IMR-90 (cell line): ENCODE data around the gene OPCML. TPM values are rescaled to one million over a fixed set of nuclear protein-coding genes. Genes with fewer than 3 reads are reported as not detected.

Source experiments
- ATAC-seq: fragments of 200-7000 bp; cut with Tn5 transposase; 2 replicates; pipeline ENCODE4 v1.9.1; 2020; ENCODE audit warnings: low read depth, mild to moderate bottlenecking, moderate library complexity
- BruUV-seq: library from RNA; stranded (reverse); fragments of 400-500 nt; replicated peaks from 2 replicates; lab custom pipeline; 2021; lab: Mats Ljungman, UMichigan
- CTCF ChIA-PET: fragments of 300-600 bp; formaldehyde crosslinking; extraction: SDS; loops from one replicate; lab custom pipeline; 2021; ENCODE audit warnings: antibody characterized with exemption; lab: Yijun Ruan, JAX
- POLR2A ChIA-PET: fragments of 300-600 bp; sonication (Branson Sonifier 250); formaldehyde crosslinking; loops from one replicate; lab custom pipeline; 2022; ENCODE audit warnings: antibody characterized with exemption; ENCODE audit not compliant: unreplicated experiment; lab: Charles Lee
- DNase-seq: peaks from one replicate; pipeline ENCODE4 v3.0.0; 2013
- H2AFZ ChIP-seq: replicated peaks from 2 replicates; pipeline ENCODE3; 2013; ENCODE audit warnings: low read length, mild to moderate bottlenecking; ENCODE audit not compliant: poor library complexity
- H2AK5ac ChIP-seq: 2 replicates; pipeline ENCODE4 v1.6.1; 2013; ENCODE audit warnings: low read depth, low read length, inconsistent platforms
- H2AK9ac ChIP-seq: replicated peaks from 2 replicates; pipeline ENCODE3; 2013; ENCODE audit warnings: mild to moderate bottlenecking, low read depth, low read length, moderate library complexity; ENCODE audit not compliant: poor library complexity
- H2BK120ac ChIP-seq: 2 replicates; pipeline ENCODE4 v1.6.1; 2013; ENCODE audit warnings: low read depth, low read length, inconsistent platforms
- H2BK15ac ChIP-seq: 3 replicates; pipeline ENCODE4 v1.6.1; 2013; ENCODE audit warnings: low read depth, low read length, inconsistent platforms
- H2BK20ac ChIP-seq: 2 replicates; pipeline ENCODE4 v1.6.1; 2013; ENCODE audit warnings: low read depth, mild to moderate bottlenecking, inconsistent platforms, low read length, moderate library complexity
- H2BK5ac ChIP-seq: 2 replicates; pipeline ENCODE4 v1.6.1; 2013; ENCODE audit warnings: mild to moderate bottlenecking, low read depth, low read length, inconsistent platforms; ENCODE audit not compliant: poor library complexity, severe bottlenecking
- H3K14ac ChIP-seq: replicated peaks from 2 replicates; pipeline ENCODE4 v1.6.1; 2013; ENCODE audit warnings: low read depth, low read length, inconsistent platforms
- H3K18ac ChIP-seq: 2 replicates; pipeline ENCODE4 v1.6.1; 2013; ENCODE audit warnings: low read depth, low read length, control low read depth
- H3K23ac ChIP-seq: 2 replicates; pipeline ENCODE4 v1.6.1; 2013; ENCODE audit warnings: low read depth, low read length, inconsistent platforms
- H3K27ac ChIP-seq: 2 replicates; pipeline ENCODE4 v1.5.1; 2013; ENCODE audit warnings: mild to moderate bottlenecking, control low read depth, low read length; ENCODE audit not compliant: insufficient read depth
- H3K27me3 ChIP-seq: 2 replicates; pipeline ENCODE4 v1.6.1; 2013; ENCODE audit warnings: low read length; ENCODE audit not compliant: control insufficient read depth, insufficient read depth
- H3K36me3 ChIP-seq: 2 replicates; pipeline ENCODE4 v1.6.1; 2013; ENCODE audit warnings: low read length, mixed read lengths; ENCODE audit not compliant: control insufficient read depth, insufficient read depth
- H3K4ac ChIP-seq: 2 replicates; pipeline ENCODE4 v1.6.1; 2013; ENCODE audit warnings: low read depth, low read length, inconsistent platforms
- H3K4me1 ChIP-seq: 2 replicates; pipeline ENCODE4 v1.6.1; 2013; ENCODE audit warnings: low read length, mixed read lengths; ENCODE audit not compliant: control insufficient read depth, insufficient read depth
- H3K4me2 ChIP-seq: 2 replicates; pipeline ENCODE4 v1.6.1; 2013; ENCODE audit warnings: low read depth, mild to moderate bottlenecking, control low read depth, low read length, moderate library complexity
- H3K4me3 ChIP-seq: 2 replicates; pipeline ENCODE4 v1.5.1; 2013; ENCODE audit warnings: low read depth, mild to moderate bottlenecking, control low read depth, low read length, moderate library complexity; ENCODE audit not compliant: insufficient read depth
- H3K56ac ChIP-seq: 2 replicates; pipeline ENCODE4 v1.6.1; 2013; ENCODE audit warnings: low read length, inconsistent platforms; ENCODE audit not compliant: insufficient read depth; ENCODE audit errors: extremely low read depth
- H3K79me1 ChIP-seq, 2 experiments: 2 replicates each; pipeline ENCODE4 v1.6.1; 2013; ENCODE audit warnings: low read length in 2 of 2, inconsistent platforms in 1 of 2, low read depth in 1 of 2
- H3K9ac ChIP-seq: 2 replicates; pipeline ENCODE4 v1.6.1; 2013; ENCODE audit warnings: low read depth, low read length, control low read depth
- H3K9me1 ChIP-seq: 2 replicates; pipeline ENCODE4 v1.6.1; 2013; ENCODE audit warnings: low read length, inconsistent platforms; ENCODE audit not compliant: insufficient read depth
- H3K9me3 ChIP-seq: 2 replicates; pipeline ENCODE4 v1.6.1; 2013; ENCODE audit warnings: low read length; ENCODE audit not compliant: control insufficient read depth, insufficient read depth
- H4K20me1 ChIP-seq: 2 replicates; pipeline ENCODE4 v1.6.1; 2013; ENCODE audit warnings: low read length, inconsistent platforms; ENCODE audit not compliant: insufficient read depth
- H4K5ac ChIP-seq: 2 replicates; pipeline ENCODE4 v1.6.1; 2013; ENCODE audit warnings: mild to moderate bottlenecking, low read depth, low read length, control low read depth
- H4K8ac ChIP-seq, 2 experiments: 2 replicates each; pipeline ENCODE4 v1.6.1; 2013; ENCODE audit warnings: low read depth in 2 of 2, low read length in 2 of 2, control low read depth in 1 of 2, inconsistent platforms in 1 of 2
- H4K91ac ChIP-seq: 2 replicates; pipeline ENCODE4 v1.6.1; 2013; ENCODE audit warnings: low read depth, low read length, inconsistent platforms; ENCODE audit not compliant: insufficient read depth
- BHLHE40 ChIP-seq: fragments of 150-350 bp; IDR thresholded peaks from 2 replicates; pipeline ENCODE4 v1.6.1; 2016; ENCODE audit warnings: mild to moderate bottlenecking, low read depth, low read length
- CHD1 ChIP-seq: IDR thresholded peaks from 2 replicates; pipeline ENCODE4 v1.6.1; 2012; ENCODE audit warnings: low read depth, low read length, improper control_type of control experiment
- MAFK ChIP-seq: IDR thresholded peaks from 2 replicates; pipeline ENCODE4 v1.6.1; 2012; ENCODE audit warnings: low read depth, low read length, improper control_type of control experiment
- MXI1 ChIP-seq: IDR thresholded peaks from 2 replicates; pipeline ENCODE4 v1.6.1; 2012; ENCODE audit warnings: low read depth, mild to moderate bottlenecking, low read length, moderate library complexity, borderline replicate concordance
- NFE2L2 ChIP-seq: fragments of 150-350 bp; IDR thresholded peaks from 2 replicates; pipeline ENCODE4 v1.6.1; 2016; ENCODE audit warnings: low read depth, mild to moderate bottlenecking, low read length
- POLR2A ChIP-seq: IDR thresholded peaks from 2 replicates; pipeline ENCODE4 v1.6.1; 2012; ENCODE audit warnings: mild to moderate bottlenecking, low read depth, low read length
- RFX5 ChIP-seq: IDR thresholded peaks from 2 replicates; pipeline ENCODE4 v1.8.0; 2012; ENCODE audit warnings: low read depth, mild to moderate bottlenecking, low read length, moderate library complexity
- SMC3 ChIP-seq: fragments of 150-350 bp; IDR thresholded peaks from 2 replicates; pipeline ENCODE4 v1.6.1; 2016; ENCODE audit warnings: low read depth, mild to moderate bottlenecking, antibody characterized with exemption, low read length, moderate library complexity
- WGBS, 2 experiments: methylation state at CpG; one replicate each; pipeline versions ENCODE4 v1.1.5 to v1.1.7; 2013; ENCODE audit warnings: missing lambda C conversion rate in 2 of 2; ENCODE audit not compliant: insufficient read length in 1 of 2; ENCODE audit errors: extremely low coverage in 2 of 2; 5-methylcytosine and 5-hydroxymethylcytosine counted together
- dilution Hi-C: fragments of 300-500 bp; cut with HindIII; formaldehyde crosslinking; loops from one replicate; pipeline ENCODE4 v1.14.3; 2018; ENCODE audit warnings: low sequenced_read_pairs; ENCODE audit not compliant: unreplicated experiment
- in situ Hi-C: fragments of 300-500 bp; cut with MboI; formaldehyde crosslinking; loops from 3 replicates; pipeline ENCODE4 v1.14.3; 2019; ENCODE audit warnings: low sequenced_read_pairs, inconsistent platforms, mixed read lengths
- intact Hi-C: fragments of 100-400 bp; cut with micrococcal nuclease; formaldehyde crosslinking; loops from 2 replicates; pipeline ENCODE4 v1.10.0; 2022
- polyA plus RNA-seq, 3 experiments: library from polyadenylated mRNA; depleted of rRNA; stranded (reverse); fragments of >200 nt; gene quantifications; 2 replicates each; pipeline ENCODE4 v1.2.3, GENCODE V29; 2012; ENCODE audit warnings: low replicate concordance in 1 of 3
- total RNA-seq: library from RNA; depleted of rRNA; stranded (reverse); fragments of >200 nt; gene quantifications from 2 replicates; pipeline ENCODE4 v1.2.3, GENCODE V29; 2012

The OPCML gene
- total and polyA plus RNA-seq, 2 of the 4 experiments (the other 2 are of a cell fraction) = under 0.01 to 2.6 TPM

DNA sequence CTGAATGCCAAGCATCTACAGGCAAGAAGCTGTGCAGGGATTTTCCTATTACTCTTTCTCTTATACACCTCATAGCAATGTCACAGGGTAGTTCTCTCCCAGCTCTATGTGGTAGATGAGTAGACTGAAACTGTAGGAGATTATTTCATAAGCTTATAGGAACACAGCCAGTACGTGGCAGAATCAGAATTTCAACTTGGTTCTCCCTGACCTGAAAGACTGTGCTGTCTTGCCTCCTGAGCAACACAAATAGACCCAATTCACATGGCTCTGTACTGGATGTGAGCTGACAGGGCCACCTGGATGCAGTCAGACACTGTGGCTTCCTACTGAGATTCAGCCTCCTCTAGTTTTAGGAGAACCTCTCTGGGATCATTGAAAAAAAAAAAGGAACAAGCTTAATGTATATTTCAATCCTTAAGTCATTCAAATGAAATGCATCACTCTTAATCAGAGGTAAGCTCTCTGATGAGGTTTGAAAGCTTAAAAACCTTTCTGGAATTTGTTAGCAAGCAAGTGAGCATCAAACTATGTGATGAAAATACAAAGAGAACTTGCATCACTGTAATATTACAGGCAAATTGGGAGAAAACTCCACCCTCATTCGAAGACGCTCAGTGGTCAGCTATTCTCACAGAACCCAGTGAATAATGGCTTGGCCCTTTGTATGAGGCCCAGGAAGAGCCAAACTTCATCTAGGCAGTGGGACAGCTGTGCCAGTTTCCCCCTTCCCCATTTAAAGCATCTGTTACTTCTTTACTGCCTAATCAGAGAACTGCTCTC is 1122.5 kb downstream of the OPCML start (continued):
- no peak for TF ChIP-seq CHD1

DNA sequence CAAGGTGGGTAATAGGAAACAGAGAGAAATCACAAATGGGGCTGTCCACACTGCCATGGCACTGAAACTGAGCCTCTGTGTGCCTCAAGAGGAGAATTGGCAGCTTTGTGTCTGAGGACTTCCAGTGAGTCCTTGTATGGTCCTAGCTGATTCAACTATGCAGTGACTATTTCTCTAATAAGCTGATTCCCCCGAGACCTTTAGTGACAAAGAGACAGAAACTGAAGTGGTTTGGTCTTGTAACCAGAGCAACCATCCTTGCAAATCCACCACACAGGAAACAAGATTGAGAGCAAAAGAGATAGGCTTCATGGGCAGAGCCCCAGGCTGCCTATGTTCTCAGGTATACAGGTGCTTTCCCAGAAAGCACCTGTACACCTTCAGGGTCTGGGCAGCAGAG is 1123.4 kb downstream of the OPCML start:
- DNase-seq (no peak), ATAC-seq (no peak)
- H3K18ac ChIP-seq = no peak overlapping the region
- H3K9me1 ChIP-seq = no peaks in the 10 kb centered on the region
- no peak overlapping the region for H2BK20ac ChIP-seq
- no peaks in the 10 kb centered on the region; the same call in 1 of the 2 replicates for H3K27me3 ChIP-seq
- ChIA-PET CTCF (no interaction called here), POLR2A (no interaction called here)
- BruUV-seq = no TSS peak
- no peak overlapping the region for H2AFZ ChIP-seq
- H3K4me3 ChIP-seq = no peak overlapping the region
- H2BK120ac ChIP-seq = no peak overlapping the region
- intact Hi-C loops (no loop called here), in situ Hi-C loops (no loop called here), dilution Hi-C loops (no loop called here)
- H2AK9ac ChIP-seq = no peak overlapping the region
- no peaks in the 10 kb centered on the region for H4K20me1 ChIP-seq
- no peak overlapping the region for H3K14ac ChIP-seq
- H2AK5ac ChIP-seq = no peak overlapping the region
- no peak overlapping the region for H3K27ac ChIP-seq
- no peak overlapping the region for H3K56ac ChIP-seq
- no peak overlapping the region for H4K8ac ChIP-seq
- no peak overlapping the region for H3K9ac ChIP-seq
- no peaks in the 10 kb centered on the region for H3K4me1 ChIP-seq
- no peak overlapping the region for H4K5ac ChIP-seq
- WGBS, 2 experiments = no CpG with 5 or more reads among the region's 1 CpG
- no peak overlapping the region for H3K4ac ChIP-seq
- TF ChIP-seq POLR2A = no peak
- TF ChIP-seq RFX5 = no peak
- no peak for TF ChIP-seq BHLHE40
- no peak for TF ChIP-seq SMC3
- no peak for TF ChIP-seq NFE2L2
- TF ChIP-seq MXI1 = no peak
- no peak for TF ChIP-seq MAFK
- no peak overlapping the region for H2BK15ac ChIP-seq
- H3K23ac ChIP-seq = no peak overlapping the region
- no peaks in the 10 kb centered on the region for H3K36me3 ChIP-seq
- no peak overlapping the region for H3K4me2 ChIP-seq
- no peak overlapping the region for H2BK5ac ChIP-seq
- H4K91ac ChIP-seq = no peak overlapping the region
- H3K79me1 ChIP-seq = no peaks in the 10 kb centered on the region
- H3K9me3 ChIP-seq = no peaks in the 10 kb centered on the region
